Measurements from ENCODE around the gene SLC25A27.

The SLC25A27 gene

DNA sequence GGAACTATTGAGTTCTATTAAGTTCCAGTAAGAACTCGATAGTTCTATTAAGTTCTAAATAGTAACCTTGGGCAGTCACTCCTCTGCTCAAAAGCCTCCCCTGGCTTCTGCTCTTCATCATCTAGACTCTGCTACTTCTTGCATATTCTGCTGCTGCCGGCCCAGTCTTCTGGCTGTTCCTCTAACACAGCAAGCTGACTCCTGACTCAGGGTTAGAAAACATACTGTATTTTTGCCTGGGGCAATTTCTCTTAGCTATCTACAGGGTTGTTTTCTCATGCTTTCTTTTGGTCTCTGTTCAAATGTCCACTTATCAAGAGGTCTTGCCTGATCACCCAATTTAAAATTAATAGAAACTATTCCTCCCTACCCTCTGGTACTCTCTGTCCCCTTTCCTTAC lies 14.6 kb downstream of the SLC25A27 start:
- no peak overlapping the region for H3K27ac ChIP-seq
- TF ChIP-seq, protein P1, sequence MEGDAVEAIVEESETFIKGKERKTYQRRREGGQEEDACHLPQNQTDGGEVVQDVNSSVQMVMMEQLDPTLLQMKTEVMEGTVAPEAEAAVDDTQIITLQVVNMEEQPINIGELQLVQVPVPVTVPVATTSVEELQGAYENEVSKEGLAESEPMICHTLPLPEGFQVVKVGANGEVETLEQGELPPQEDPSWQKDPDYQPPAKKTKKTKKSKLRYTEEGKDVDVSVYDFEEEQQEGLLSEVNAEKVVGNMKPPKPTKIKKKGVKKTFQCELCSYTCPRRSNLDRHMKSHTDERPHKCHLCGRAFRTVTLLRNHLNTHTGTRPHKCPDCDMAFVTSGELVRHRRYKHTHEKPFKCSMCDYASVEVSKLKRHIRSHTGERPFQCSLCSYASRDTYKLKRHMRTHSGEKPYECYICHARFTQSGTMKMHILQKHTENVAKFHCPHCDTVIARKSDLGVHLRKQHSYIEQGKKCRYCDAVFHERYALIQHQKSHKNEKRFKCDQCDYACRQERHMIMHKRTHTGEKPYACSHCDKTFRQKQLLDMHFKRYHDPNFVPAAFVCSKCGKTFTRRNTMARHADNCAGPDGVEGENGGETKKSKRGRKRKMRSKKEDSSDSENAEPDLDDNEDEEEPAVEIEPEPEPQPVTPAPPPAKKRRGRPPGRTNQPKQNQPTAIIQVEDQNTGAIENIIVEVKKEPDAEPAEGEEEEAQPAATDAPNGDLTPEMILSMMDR (conservative IDR thresholded peaks at IDR 0.05) = no peak
- TF ChIP-seq ZFX (IDR thresholded peaks at IDR 0.05) = no peak

DNA sequence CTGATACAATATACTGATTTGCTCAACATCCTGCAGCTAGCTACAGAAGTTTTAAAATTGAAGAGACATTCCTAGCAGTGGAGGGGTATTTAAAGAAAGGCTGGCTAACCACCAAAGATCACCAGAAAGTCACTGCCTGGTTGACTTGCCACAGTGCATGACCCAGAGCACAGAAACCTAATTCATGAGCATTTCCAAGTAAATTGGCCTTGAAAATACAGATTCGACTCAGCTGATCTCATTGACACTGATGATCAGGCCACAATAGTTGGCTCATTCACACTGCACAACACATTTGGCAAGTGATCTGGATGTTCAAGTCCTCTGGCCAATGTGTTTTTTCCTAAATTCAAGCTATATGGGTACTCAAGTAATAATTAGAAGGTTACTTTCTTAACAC lies 21.6 kb downstream of the SLC25A27 start:
- TF ChIP-seq ZFX (IDR thresholded peaks at IDR 0.05) = no peak
- TF ChIP-seq, protein P1 (conservative IDR thresholded peaks at IDR 0.05) = no peak
- H3K27ac ChIP-seq = no peak overlapping the region

DNA sequence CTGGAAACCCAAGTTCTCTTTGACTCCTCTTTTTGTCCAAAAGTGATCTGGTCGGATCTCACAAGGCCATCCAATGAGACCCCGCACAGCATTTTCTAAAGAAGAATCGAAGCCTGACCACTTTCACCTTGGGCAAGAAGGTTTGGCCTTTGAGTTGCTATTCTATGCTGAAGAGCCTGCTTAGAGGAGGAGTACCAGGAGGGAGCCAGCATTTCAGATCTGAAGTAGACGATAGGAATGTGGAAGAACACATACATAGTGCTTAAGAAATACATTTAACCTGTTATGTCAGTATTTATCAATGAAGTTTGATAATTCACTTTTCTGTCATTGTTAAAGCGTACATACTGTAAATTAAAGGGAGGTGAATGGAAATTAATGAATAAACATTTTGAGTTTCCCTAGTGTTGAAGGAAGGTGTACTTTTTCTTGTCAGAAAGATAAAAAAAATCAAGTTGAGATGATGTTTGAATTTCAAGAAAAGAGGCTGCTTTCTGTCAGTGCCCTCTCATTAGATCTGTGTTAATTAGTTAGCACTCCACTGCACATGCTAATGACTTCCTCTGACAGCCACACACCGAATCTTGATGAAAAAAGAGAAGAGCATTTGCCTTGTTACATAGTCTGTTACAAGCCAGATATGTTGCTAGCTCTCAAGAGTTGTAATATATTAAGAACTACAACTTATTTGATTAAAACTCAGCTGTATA lies 24.0 kb downstream of the SLC25A27 start:
- no peak overlapping the region for H3K27ac ChIP-seq
- TF ChIP-seq, protein P1 (conservative IDR thresholded peaks at IDR 0.05) = no peak
- TF ChIP-seq ZFX (IDR thresholded peaks at IDR 0.05) = no peak

DNA sequence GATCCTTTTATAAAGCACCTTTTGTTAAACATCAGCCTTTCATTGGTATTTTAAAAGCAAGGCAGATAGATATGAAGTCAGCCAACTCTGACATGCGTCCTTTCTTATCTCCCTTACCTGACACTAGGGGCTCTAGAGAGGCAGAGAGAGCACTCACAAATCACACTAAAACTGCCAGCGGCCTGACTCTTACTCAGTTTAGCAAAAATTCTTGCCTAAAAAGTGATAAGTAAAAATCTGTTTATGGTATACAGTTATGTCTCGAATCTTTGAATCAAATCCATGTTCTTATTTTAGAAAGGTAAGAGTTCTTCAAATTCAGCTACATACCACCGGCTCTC lies 24.5 kb downstream of the SLC25A27 start:
- TF ChIP-seq ZFX (IDR thresholded peaks at IDR 0.05) = no peak
- TF ChIP-seq, protein P1 (conservative IDR thresholded peaks at IDR 0.05) = peak; percentile 56
- H3K27ac ChIP-seq = no peak overlapping the region

DNA sequence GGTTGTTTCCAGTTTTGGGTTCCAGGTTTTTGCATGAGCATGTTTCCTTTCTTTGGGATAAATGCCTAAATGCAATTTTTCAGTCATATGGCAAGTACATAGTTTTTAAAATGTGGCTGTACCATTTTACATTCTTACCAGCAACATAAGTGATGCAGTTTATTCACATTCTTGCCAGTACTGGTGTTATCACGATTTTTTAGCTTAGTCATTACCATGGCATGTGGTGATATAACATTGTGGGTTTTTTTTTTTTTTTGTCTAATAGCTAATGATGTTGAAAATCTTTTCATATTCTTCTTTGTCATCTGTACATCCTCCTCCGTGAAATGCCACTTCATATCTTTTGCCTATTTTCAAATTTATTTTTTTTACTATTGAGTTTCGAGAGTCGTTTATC lies 32.0 kb downstream of the SLC25A27 start:
- H3K27ac ChIP-seq = no peak overlapping the region
- TF ChIP-seq, protein P1 (conservative IDR thresholded peaks at IDR 0.05) = no peak
- no peak for TF ChIP-seq ZFX (IDR thresholded peaks at IDR 0.05)

DNA sequence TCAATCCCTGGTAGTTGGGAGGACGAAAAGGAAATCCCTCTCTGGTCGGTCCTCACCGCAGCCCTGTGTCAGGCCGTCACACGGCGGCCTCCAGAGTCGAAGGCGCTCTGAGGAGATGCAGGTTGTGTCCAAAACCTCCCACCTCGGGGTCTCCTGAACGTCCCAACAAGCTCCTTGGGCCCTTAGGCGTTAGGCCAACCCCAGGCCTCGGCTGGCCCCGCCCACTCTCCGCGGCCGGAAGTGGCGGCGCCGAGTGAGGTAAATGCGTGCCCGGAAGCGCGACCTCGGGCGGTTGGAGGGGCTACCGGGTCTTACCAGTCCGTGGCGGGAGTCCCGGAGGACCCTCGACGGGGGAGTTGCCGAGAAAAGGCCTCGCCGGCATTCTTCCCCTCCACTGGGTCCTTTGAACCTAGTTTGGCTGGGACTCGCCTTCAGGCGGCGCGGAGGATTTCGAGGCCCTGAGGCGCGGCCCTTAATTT lies 34.9 kb downstream of the SLC25A27 start, which contains the start of gene TDRD6:
TDRD6 (plus strand) TSS at position 267 of the 479 bp plus-strand sequence. CDS start 244 bp downstream, outside the sequence.
- TF ChIP-seq, protein P1 (conservative IDR thresholded peaks at IDR 0.05) = no peak
- no peak for TF ChIP-seq ZFX (IDR thresholded peaks at IDR 0.05)
- H3K27ac ChIP-seq = no peak within 1 kb of the TSS

DNA sequence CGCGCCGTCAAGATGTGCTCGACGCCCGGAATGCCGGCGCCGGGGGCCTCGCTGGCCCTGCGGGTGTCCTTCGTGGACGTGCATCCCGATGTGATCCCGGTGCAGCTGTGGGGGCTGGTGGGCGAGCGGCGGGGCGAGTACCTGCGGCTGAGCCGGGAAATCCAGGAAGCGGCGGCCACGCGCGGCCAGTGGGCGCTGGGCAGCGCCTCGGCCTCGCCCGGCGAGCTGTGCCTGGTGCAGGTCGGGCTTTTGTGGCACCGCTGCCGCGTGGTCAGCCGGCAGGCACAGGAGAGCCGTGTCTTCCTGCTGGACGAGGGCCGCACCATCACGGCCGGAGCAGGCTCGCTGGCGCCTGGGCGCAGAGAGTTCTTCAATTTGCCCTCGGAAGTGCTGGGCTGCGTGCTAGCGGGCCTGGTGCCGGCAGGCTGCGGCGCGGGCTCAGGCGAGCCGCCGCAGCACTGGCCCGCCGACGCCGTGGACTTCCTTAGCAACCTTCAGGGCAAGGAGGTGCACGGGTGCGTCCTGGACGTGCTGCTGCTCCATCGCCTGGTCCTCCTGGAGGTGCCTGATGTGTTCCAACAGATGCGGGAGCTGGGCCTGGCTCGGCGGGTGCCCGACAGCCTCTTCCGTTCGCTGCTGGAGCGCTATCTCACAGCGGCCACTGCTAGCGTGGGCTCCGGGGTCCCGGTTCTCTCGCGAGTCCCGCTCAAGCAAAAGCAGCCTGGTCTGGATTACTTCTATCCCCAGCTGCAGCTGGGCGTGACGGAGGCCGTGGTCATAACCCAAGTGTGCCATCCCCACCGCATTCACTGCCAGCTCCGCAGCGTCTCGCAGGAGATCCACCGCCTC lies 35.6 kb downstream of the SLC25A27 start:
- no peak overlapping the region for H3K27ac ChIP-seq
- no peak for TF ChIP-seq ZFX (IDR thresholded peaks at IDR 0.05)
